ENCODE data around the gene ROR2.
"Not testable (repeated sequence)": the region's sequence is repeated elsewhere in the genome, so short reads cannot be mapped to it uniquely, and the experiment has no call there.

ROR2 gene

GRCh38 chr9:91813176-91813795 is 136.7 kb downstream of the ROR2 start:
- DNase-seq, result no peak

GRCh38 chr9:91812191-91812590 is 137.8 kb downstream of the ROR2 start:
- DNase-seq, result no peak

- no peak for DNase-seq
Measured at GRCh38 chr9:91811024-91811909, 138.8 kb downstream of the ROR2 start.

- no peak for DNase-seq
Measured at GRCh38 chr9:91810286-91810905, 139.6 kb downstream of the ROR2 start.

GRCh38 chr9:91809581-91810285 is 140.3 kb downstream of the ROR2 start:
- no peak for DNase-seq

GRCh38 chr9:91807643-91808246 is 142.3 kb downstream of the ROR2 start:
- DNase-seq, result no peak

- no peak for DNase-seq
Measured at GRCh38 chr9:91805031-91805430, 145.0 kb downstream of the ROR2 start.

- DNase-seq, result no peak
Measured at GRCh38 chr9:91803970-91804752, 145.9 kb downstream of the ROR2 start.

GRCh38 chr9:91803151-91803940 is 146.7 kb downstream of the ROR2 start:
- DNase-seq, result no peak

GRCh38 chr9:91802391-91802790 is 147.6 kb downstream of the ROR2 start:
- no peak for DNase-seq

- DNase-seq, result no peak
Measured at GRCh38 chr9:91800473-91801030, 149.5 kb downstream of the ROR2 start.

- DNase-seq, result no peak
Measured at GRCh38 chr9:91799113-91799744, 150.8 kb downstream of the ROR2 start.

- not testable (repeated sequence) for DNase-seq
Measured at GRCh38 chr9:91798273-91799112, 151.5 kb downstream of the ROR2 start.

- not testable (repeated sequence) for DNase-seq
Measured at GRCh38 chr9:91797517-91797916, 152.5 kb downstream of the ROR2 start.

GRCh38 chr9:91796516-91796915 is 153.5 kb downstream of the ROR2 start:
- DNase-seq, result not testable (repeated sequence)

- no peak for DNase-seq
Measured at GRCh38 chr9:91795598-91796241, 154.3 kb downstream of the ROR2 start.

- not testable (repeated sequence) for DNase-seq
Measured at GRCh38 chr9:91793371-91793770, 156.7 kb downstream of the ROR2 start.

- DNase-seq, result no peak
Measured at GRCh38 chr9:91790917-91791316, 159.1 kb downstream of the ROR2 start.

GRCh38 chr9:91789941-91790340 is 160.1 kb downstream of the ROR2 start:
- DNase-seq, result no peak
